Prostate gland (tissue), 2 donors: ENCODE measurements around the gene SCNN1A. TPM values are rescaled to one million over a fixed set of nuclear protein-coding genes. Genes with fewer than 3 reads are reported as not detected.
A peak's percentile ranks its signal among the peaks of the same experiment; 100 is the strongest.
"Not testable (repeated sequence)": the region's sequence is repeated elsewhere in the genome, so short reads cannot be mapped to it uniquely, and the experiment has no call there.

Source experiments
- DNase-seq: peaks from one replicate; pipeline ENCODE4 v3.0.0-alpha.2; 2019; ENCODE audit warnings: low spot score
- H3K27ac ChIP-seq, 2 donors: fragments of 200-600 bp; sonication (generic); 2 replicates each; pipeline ENCODE4 v1.5.1; 2017 to 2019
- H3K27me3 ChIP-seq: fragments of 200-600 bp; sonication (generic); replicated peaks from 2 replicates; pipeline ENCODE4 v1.5.1; 2019; ENCODE audit not compliant: insufficient read depth
- H3K36me3 ChIP-seq, 2 donors: fragments of 200-600 bp; sonication (generic); 1 replicate in 1 of 2; 2 replicates in 1 of 2; pipeline versions ENCODE4 v1.5.1 to v1.8.1; 2017 to 2019
- H3K4me1 ChIP-seq: fragments of 200-600 bp; sonication (generic); replicated peaks from 2 replicates; pipeline ENCODE4 v1.5.1; 2019
- H3K4me3 ChIP-seq, 2 donors: fragments of 200-600 bp; sonication (generic); 2 replicates each; pipeline ENCODE4 v1.5.1; 2017 to 2019
- H3K9me3 ChIP-seq: fragments of 200-600 bp; sonication (generic); 2 replicates; pipeline ENCODE4 v1.5.1; 2017
- POLR2A ChIP-seq: fragments of 450-650 bp; IDR thresholded peaks from one replicate; pipeline ENCODE4 v1.6.1; 2016; ENCODE audit warnings: antibody characterized with exemption, mild to moderate bottlenecking
- POLR2AphosphoS5 ChIP-seq: sonication (generic); formaldehyde crosslinking; IDR thresholded peaks from one replicate; pipeline ENCODE4 v1.6.1; 2017; ENCODE audit warnings: antibody characterized with exemption
- WGBS: methylation state at CpG from one replicate; pipeline ENCODE4 v1.1.5; 2018; 5-methylcytosine and 5-hydroxymethylcytosine counted together
- intact Hi-C: fragments of 100-400 bp; cut with DNase I; formaldehyde crosslinking; loops from one replicate; pipeline ENCODE4 v1.14.2; 2022
- total RNA-seq, 2 donors: library from RNA; depleted of rRNA; stranded (reverse); fragments of >200 nt; gene quantifications; one replicate each; pipeline ENCODE4 v1.1.0, GENCODE V29; 2016
- TF ChIP-seq, protein P1 (sequence below), 4 experiments: fragments of 200-600 bp in 2 of 4; fragments of 450-650 bp in 2 of 4; sonication (generic) in 2 of 4; IDR thresholded peaks; 1 replicate in 3 of 4; 2 replicates in 1 of 4; pipeline ENCODE4 v1.5.1; 2016 to 2019; ENCODE audit warnings: antibody characterized with exemption in 4 of 4, mild to moderate bottlenecking in 2 of 4, moderate library complexity in 2 of 4

The SCNN1A gene
- total RNA-seq, 2 donors from 2014 or later = 128 to 211 TPM

DNA sequence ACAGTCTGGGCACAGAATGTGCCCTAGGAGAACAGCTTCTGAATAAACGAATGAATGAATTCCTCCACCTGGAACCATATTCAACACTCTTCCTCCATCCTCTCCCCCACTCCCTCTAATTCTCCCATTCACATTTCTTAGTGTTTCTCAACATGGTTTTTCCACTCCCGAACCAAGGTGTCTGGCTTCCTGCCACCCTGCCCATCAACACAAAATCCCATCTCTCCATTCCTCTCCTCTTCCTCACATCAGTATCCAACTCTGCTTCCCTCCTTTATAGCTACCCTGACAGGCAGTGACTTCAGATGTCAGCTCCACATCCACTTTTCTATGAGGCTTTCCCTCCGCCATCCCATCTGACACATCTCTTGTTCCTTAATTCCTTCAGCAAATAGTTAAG lies 36.4 kb downstream of the SCNN1A start:
- intact Hi-C loops = no loop called here
- peak overlapping the region; percentile 94 to 97 for H3K27ac ChIP-seq
- no peaks in the 10 kb centered on the region for H3K9me3 ChIP-seq
- no peak for DNase-seq
- TF ChIP-seq, protein P1, sequence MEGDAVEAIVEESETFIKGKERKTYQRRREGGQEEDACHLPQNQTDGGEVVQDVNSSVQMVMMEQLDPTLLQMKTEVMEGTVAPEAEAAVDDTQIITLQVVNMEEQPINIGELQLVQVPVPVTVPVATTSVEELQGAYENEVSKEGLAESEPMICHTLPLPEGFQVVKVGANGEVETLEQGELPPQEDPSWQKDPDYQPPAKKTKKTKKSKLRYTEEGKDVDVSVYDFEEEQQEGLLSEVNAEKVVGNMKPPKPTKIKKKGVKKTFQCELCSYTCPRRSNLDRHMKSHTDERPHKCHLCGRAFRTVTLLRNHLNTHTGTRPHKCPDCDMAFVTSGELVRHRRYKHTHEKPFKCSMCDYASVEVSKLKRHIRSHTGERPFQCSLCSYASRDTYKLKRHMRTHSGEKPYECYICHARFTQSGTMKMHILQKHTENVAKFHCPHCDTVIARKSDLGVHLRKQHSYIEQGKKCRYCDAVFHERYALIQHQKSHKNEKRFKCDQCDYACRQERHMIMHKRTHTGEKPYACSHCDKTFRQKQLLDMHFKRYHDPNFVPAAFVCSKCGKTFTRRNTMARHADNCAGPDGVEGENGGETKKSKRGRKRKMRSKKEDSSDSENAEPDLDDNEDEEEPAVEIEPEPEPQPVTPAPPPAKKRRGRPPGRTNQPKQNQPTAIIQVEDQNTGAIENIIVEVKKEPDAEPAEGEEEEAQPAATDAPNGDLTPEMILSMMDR (IDR thresholded peaks at IDR 0.05) = no peak
- TF ChIP-seq POLR2AphosphoS5 (no peak), POLR2A (no peak)
- no peaks in the 10 kb centered on the region for H3K36me3 ChIP-seq
- peaks cover 44% of the 10 kb centered on the region for H3K4me1 ChIP-seq
- 29% methylated on average over 3 of the region's 3 CpGs for WGBS
- no peaks in the 10 kb centered on the region for H3K27me3 ChIP-seq
- H3K4me3 ChIP-seq = peak overlapping the region; percentile 62 to 84

DNA sequence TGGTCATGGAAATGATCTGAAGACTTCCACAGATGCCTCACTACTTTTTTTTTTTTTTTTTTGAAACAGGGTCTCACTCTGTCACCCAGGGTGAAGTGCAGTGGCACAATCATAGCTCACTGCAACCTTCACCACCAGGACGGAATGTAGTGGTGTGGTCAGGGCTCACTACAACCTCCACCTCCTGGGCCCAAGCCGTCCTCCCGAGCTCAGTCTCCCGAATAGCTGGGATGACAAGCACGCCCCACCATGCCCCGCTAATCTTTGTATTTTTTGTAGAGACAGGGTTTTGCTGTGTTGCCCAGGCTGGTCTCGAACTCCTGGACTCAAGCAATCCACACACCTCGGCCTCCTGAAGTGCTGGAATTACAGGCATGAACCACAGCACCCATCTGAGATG lies 36.8 kb downstream of the SCNN1A start:
- DNase-seq, H3K27me3 ChIP-seq, intact Hi-C loops, H3K36me3 ChIP-seq, H3K9me3 ChIP-seq: not testable (repeated sequence)
- peaks cover 44% of the 10 kb centered on the region for H3K4me1 ChIP-seq
- peak overlapping the region in 1 of 2 donors; percentile 84 for H3K4me3 ChIP-seq
- 69% methylated on average over 8 of the region's 8 CpGs for WGBS
- H3K27ac ChIP-seq = peak overlapping the region; percentile 94 to 97

GRCh38 chr12:6337958-6338433 lies 37.4 kb downstream of the SCNN1A start:
- peaks cover 44% of the 10 kb centered on the region for H3K4me1 ChIP-seq
- peaks cover 6 to 7% of the 10 kb centered on the region in 2 donors for H3K36me3 ChIP-seq
- intact Hi-C loops = loop anchor here (2.0 kb wide), 1 partner anchor 47 kb away; the partner anchor contains the start of gene LTBR
- no peak for TF ChIP-seq POLR2AphosphoS5
- TF ChIP-seq, protein P1 (IDR thresholded peaks at IDR 0.05) = no peak
- TF ChIP-seq POLR2A = no peak
- H3K27me3 ChIP-seq = no peaks in the 10 kb centered on the region
- no peaks in the 10 kb centered on the region for H3K9me3 ChIP-seq
- H3K27ac ChIP-seq = peak overlapping the region; percentile 94 to 97
- DNase-seq = no peak
- 61% methylated on average over 12 of the region's 12 CpGs for WGBS
- H3K4me3 ChIP-seq = no peak overlapping the region

DNA sequence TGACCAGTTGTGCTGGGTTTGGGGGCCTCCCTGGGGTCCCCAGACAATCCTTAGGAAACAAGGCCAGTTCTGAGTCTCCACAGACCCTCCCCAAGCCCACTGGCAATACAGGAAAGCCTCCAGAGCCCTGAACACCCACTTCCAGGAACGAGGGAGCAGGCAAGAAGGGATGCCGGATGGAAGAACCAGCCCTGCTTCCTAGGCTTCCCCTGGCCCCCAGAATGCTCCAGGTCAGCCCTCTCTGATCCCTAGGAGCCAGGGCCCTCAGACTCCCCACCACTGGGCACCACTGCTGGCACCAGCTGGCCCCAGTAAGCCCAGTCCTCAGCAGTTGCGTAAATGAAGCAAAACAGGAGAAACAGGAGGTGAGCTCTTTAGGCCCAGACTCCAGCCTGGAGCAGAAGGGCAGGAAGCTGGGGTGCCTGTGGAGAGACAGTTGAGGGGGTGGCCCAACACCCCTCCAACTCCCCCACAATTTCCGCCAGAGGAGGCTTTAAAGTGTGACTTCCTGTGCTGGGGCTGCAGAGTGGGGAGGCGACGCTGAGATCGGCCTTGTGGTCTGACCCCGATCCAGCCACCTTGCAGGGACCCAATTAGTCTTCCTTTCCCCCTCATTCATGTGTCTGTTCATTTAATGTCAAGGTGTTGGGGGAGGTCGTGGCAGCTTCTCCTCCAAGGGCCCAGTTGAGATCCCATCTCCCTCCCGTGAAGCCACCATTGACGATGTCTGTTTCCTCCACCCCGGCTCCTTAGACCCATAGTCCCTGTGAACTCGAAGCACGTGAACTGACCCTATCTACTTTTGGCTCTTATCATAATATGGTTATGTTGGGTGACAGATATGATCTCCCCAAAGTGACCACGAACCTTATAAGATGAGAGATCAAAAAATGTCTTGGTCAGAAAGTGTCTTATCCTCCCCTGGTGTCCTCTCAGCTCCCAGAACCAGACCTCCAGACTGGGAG lies 38.2 kb downstream of the SCNN1A start:
- H3K4me3 ChIP-seq = peak overlapping the region; percentile 22 to 30
- intact Hi-C loops = loop anchor here (2.0 kb wide), 1 partner anchor 48 kb away; the partner anchor contains the start of gene LTBR

More for the DNA sequence above, 38.2 kb downstream of the SCNN1A start:
- TF ChIP-seq POLR2A (no peak), POLR2AphosphoS5 (no peak)
- TF ChIP-seq, protein P1 (IDR thresholded peaks at IDR 0.05) = no peak
- Histone ChIP-seq H3K27ac (peak overlapping the region; percentile 94 to 97), H3K9me3 (no peaks in the 10 kb centered on the region), H3K36me3 (peaks cover 12 to 14% of the 10 kb centered on the region in 2 donors), H3K27me3 (no peaks in the 10 kb centered on the region), H3K4me1 (peaks cover 40% of the 10 kb centered on the region)
- no peak for DNase-seq
- WGBS = 45% methylated on average over 15 of the region's 15 CpGs
